SKM-1 (cell line): Measurements from ENCODE around the gene EMC7.
"Not testable (repeated sequence)": the region's sequence is repeated elsewhere in the genome, so short reads cannot be mapped to it uniquely, and the experiment has no call there.

ENCODE experiments used
- DNase-seq: peaks from one replicate; lab custom pipeline; 2025; ENCODE audit not compliant: unreplicated experiment; lab: John Stamatoyannopoulos, UW

Gene EMC7

DNA sequence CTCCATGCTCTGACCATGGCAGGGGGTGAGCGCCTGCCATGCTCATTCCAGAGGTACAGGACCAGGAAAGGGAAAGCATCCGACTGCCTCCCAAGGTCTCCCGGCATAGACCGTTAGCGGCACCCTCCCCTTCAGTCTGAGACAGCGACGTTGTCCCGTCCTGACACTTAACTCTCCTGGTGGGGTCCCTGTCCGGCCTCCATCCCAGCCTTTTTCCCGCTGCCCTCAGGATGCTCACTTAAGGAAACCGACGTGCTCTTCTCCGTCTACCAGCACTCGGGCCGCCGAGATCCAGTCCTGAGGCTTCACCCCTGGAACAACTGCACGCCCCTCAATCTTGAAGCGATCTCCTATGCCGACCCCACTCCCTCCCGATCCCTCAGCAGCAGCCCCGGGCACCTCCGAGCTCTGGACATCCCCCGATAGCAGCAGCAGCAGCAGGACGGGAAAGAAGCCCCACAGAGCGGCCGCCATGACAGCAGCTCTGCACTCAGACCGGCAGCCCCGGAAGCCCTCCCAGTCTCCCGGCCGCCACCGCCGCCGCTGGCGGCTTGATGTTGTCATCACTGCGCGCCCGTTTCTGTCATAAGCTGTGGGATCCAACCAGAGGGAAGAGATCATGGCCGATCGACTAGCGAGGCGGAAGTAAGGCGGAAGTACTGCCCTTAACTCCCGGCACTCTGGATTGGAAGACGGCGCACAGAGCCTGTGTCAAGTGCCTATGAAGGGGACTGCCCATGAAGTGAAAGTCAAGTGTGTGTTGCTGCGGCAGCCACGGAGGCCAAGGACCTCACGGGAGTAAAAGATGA, at the start of gene EMC7, which contains the start of gene PGBD4:
Gene EMC7 (minus strand): TSS at position 497 of the 809 bp plus-strand sequence. CDS start 23 bp downstream, at position 474.
Gene PGBD4 (plus strand): TSS at position 718 of the 809 bp plus-strand sequence. CDS start 449 bp downstream, outside the sequence.
- peak; percentile 90 for DNase-seq

DNA sequence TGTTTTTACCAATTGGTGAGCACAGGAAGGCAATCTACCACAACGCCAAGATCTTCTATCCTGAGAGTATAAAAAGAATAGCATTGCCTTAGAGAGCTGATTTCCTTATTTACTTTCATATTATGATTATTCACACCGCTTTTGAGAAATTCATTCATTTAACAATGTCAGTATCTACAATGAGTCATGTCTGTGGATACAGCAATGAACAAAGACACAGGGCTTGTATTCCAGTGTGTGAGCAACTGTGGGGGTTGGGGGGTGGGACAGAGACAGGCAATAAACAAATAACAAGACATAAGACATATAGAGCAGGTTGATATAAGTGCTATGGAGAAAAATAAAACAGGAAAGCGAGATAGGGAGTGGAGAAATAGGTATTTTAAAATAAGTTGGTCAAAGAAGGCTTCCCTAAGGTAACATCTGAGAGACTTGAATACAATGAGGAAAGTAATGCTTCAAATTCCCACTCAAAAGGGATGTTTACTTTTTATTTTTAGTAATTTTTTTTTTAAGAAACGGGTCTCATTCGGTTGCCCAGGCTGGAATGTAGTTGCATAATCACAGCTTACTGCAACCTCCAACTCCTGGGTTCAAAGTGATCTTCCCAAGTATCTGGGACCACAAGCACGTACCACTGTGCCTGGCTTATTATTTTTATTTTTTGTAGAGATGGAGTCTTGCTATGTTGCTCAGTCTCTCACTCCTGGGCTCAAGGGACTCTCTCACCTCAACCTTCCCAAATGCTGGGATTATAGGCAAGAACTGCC, 45.9 kb upstream of the EMC7 start:
- no peak for DNase-seq

DNA sequence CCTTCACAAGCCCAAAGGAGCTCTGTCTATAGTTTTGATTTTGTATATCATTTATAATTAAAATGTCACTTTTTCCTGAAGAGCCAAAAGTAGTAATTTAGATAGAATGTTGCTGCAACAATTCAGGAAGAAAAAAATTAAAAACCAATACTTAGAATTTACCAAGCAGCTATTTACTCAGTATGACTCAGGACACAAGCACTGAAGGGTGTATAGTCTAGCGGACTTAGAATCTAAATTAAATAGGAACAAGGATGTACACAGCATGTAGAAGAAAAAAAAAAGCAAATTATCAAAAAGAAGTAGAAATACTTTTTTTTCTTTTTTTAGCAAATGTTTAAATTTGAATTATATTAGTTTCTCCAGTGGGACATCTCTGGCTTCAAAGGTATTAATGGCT, 31.8 kb upstream of the EMC7 start:
- DNase-seq: no peak

DNA sequence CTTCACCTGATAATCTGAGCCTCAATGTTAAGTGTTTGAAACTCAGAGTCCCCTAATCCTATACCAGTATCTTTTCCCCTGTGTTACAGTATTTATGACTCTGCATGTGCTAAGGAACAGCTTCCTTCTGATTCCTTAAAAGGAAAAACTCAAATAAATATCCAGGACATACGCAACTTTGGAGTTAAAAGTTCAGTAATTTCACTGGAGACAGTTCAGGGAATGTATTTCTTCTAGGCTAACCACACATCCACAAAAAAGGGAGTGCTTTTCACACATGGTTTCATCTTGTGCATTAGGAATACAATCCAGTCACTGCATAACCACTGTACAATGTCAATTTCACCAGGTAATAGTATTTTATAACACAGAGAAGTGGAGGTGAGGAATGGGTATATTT, 31.2 kb upstream of the EMC7 start:
- no peak for DNase-seq

DNA sequence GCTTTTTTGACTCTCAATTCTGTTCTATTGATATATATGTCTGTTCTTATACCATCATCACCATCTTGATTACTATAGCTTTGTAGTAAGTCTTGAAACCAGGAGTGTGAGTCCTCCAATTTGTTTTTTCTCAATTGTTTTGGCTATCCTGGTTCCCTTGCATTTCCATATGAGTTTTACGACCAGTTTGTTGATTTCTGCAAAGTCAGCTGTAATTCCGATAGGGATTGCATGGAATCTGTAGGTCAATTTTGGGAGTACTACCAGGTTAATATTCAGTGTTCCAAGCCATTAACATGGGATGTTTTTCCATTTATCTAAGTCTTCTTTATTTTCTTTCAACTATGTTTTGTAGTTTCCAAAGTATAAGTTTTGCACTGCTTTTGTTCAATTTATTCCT, 27.2 kb upstream of the EMC7 start:
- DNase-seq: no peak

DNA sequence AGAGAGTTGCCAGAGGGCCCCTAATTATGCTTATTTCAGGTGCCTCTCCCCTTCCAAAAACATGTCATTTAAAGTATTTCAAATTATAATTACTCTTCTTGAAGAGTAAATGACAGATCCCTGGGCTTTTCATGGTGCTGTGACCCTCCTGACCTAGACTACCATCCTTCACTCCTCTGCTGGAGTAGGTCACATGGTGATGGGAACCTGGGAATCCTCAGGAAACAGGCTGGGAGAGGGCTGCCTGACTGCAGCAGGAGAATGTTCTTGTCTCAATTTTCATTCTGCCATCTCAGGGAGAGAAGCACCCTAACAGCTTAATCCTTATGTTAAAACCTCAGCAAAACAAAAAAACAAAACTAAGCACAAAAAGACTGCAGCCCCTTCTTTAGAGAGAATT, 24.9 kb upstream of the EMC7 start:
- no peak for DNase-seq

DNA sequence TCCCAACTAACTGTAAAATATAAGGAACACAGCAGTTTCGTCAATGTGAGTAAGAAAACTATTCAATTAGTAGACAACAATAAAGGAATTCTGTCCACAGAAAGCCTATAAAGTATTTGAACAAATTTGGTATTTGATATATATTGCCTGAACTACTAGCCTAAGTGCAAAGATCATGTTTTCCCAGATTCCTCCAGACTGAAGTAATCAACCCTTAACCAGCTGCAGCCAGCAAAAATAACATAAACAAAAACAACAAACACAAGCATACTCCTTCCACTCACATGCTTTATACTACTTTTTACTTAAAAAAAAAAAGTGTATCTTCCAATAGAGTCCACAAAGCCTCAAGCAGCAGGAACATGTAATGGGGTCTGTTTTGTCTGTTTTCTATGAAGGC, 24.3 kb upstream of the EMC7 start:
- DNase-seq: no peak

DNA sequence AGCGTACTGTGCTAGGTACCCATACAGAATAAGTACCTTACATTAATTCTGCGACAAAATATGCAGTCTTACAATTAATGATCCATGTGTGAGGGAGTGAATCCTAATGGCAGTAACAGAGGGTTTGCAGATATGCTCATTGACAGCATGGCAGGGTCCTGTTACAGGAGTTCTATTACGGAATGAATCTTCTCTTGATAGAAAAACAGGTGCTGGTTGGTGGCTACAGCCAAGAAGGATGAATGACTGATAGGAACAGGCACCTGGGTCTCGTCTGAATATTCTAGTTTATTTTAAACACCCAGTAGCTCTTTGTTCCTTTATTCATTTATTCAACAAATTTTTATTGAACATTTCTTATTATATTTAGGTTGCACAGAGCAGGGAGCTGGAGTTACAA, 23.0 kb upstream of the EMC7 start:
- no peak for DNase-seq

DNA sequence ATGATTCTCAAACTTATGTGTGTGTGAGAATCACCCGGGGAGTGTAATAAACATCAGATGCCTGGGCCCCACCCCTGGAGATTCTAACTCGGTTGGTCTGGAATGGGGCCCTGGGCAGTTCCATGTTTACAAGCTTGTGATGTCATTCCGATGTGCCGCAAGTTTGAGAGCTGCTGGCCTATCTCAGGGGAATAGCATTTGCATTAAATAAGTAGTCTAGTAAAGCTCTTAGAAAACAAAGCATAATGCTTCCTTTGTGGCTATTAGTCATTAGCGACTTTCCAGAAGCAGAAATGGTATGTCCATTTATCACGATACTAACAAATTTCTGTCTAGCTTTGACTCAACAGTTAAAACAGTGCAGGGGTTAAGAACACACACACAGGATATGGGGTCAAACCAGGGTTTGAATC, 21.1 kb upstream of the EMC7 start:
- no peak for DNase-seq

DNA sequence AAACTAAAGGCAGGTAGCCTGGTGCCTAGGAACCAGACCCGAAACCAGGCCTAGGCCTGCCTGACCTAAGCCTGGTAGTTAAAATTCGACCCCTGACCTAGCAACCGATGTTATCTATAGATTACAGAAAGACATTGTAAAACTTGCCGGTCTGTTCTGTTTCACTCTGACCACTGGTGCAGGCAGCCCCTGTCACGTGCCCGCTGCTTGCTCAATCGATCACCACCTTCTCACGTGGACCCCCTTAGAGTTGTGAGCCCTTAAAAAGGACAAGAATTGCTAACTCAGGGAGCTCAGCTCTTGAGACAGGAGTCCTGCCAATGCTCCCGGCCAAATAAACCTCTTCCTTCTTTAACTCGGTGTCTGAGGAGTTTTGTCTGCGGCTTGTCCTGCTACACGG, 20.1 kb upstream of the EMC7 start:
- not testable (repeated sequence) for DNase-seq

DNA sequence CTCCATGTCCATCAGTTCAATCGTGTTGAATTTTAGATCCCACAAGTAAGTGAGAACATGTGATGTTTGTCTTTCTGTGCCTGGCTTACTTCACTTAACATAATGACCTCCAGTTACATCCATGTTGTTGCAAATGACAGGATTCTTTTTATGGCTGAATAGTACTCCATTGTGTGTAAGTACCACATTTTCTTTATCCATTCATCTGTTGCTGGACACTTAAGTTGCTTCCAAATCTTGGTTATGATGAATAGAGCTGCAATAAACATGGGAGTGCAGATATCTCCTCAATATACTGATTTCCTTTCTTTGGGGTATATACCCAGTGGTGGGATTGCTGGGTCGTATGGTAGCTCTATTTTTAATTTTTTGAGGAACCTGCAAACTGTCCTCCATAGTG, 18.8 kb upstream of the EMC7 start:
- DNase-seq: not testable (repeated sequence)

DNA sequence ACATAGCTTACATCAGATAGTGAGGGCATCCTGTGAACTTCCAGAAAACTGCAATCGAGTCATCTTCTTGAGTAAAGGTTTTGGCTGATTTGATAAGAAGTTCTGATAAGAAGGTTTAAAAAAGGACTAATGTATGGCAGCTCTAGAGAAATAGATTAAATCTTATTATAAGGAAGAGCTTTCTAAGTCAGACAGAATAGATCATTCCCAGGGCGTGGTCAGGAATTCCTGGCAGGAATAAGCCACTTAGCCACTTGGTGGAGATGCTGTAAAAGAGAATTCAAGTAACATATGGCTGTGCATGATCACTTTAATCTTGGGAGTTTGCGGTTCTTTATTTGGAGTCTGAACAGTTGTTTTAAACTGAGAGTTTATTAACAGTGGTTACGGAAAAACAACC, 17.6 kb upstream of the EMC7 start:
- DNase-seq: no peak

DNA sequence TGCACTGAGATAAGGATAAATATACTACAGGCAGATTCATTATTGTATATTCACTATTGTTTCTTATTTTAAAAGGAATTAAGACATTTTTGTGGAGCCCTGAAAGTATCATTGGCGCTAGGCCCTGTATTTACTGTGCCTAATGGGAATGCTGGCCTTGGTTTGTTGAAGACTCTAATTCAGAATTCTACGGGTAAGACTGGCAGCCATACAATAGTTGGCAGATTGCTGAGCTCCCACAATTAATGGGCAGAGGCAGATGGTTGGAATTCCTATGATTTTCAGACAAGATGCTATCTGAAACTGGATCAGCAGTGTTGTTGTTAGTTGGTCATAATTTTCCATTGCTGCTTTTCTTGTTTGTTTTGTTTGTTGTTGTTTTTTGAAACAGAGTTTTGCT, 15.0 kb upstream of the EMC7 start:
- no peak for DNase-seq

DNA sequence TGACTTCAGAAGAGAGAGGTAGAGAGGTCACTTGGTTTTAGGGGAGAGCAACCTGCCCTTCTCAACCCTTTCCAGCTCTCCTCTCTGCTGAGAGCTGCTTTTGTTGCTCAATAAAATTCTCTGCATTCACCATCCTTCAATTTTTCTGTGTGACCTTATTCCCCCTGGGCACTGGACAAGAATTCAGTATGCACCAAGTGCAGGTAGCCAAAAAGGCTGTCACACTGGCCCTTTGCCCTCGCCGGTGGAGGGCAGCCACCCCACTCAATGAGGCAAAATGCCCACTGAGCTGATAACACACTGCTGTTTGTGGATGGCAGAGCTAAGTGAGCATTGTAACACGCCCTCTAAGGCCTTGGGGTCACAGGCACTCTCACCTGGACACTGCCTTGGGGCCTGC, 13.1 kb upstream of the EMC7 start:
- DNase-seq: no peak

DNA sequence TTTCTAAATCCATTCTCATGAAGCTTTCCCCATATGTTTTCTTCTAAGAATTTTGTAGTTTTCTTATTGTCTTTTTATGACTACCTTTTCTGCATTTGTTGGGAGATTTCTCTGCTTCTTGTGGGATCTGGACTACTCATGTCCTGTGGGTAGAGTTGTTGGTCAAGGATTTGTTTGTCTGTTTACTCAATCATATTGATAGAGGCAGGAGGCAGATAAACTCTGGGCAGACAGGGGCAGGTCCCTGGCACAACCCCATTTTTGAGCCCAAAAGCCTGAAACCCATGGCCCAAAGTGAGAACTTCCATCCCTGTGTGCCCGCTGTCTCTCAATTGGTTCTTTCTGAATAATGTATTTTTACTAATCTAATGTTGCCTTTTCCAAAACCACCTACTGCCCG, 12.6 kb upstream of the EMC7 start:
- no peak for DNase-seq

DNA sequence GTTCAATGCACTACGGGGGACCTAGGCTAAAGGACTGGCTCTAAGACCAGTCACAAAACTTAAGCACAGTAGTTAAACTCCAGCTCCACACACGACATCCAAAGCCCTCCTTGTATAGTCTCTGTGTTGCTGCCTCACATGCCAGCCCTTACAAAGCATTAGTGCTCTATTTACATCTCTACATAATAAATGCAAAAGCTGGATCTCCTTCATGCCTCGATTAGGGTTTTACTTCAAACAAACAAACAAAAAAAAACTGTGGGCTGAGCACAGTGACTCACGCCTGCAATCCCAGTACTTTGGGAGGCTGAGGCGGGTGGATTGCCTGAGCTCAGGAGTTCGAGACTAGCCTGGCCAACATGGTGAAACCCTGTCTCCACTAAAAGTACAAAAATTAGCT, 9.8 kb upstream of the EMC7 start:
- no peak for DNase-seq

DNA sequence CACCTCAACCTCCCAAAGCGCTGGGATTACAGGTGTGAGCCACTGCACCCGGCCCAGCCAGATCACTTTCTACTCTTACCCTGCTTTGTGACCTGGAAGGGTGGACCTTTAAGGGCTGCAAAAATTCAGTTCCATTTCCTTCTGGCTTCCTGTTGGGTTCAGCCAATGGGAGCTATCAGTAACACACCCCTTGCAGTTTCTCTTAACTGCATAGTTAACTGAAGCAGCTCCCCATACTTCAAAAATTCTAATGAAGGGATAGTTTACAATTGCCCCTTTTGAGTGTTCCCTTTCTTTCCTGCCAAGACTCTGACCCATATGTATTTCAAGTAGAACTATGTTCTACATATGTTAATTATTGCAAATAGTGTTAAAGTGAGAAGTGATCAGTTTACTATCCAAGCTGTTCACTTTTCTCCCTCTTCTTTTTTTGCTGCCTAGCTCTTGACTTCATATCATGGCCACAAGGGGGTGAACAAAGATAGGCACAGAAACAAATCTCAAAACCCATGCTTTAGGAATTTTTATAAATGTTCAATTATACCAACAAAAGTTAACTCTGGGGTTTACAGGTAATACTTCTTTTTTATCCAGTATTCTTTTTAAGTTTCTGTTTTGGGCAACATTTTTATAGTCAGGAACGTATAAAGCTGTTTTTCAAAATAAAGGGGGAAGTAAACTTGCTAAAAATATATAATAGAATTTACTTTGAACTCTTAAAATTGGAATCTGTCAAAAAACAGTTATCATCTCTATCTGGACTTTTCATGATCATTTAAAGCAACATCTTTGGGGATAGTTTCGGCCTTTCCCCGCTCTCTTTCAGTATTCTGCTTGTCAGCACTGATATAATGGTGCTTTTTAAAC, 8.4 kb upstream of the EMC7 start:
- peak; percentile 60 for DNase-seq

DNA sequence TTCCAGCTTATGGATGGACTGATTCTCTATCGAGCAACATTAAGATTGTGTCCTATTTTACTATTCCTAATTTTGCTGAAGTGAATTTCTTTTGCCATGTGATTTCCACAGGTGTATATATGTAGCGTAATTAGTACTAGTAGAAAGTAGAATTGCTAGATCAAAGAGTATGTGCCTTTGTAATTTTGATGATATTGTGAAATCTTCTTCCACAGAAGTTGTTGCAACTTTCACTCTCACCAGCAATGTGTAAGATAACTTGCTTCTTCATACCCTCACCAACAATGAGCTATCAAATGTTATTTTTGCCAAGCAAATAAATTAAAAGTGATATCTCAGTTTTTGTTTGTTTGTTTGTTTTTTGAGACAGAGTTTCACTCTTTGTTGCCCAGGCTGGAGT, 5.7 kb upstream of the EMC7 start:
- DNase-seq: no peak

DNA sequence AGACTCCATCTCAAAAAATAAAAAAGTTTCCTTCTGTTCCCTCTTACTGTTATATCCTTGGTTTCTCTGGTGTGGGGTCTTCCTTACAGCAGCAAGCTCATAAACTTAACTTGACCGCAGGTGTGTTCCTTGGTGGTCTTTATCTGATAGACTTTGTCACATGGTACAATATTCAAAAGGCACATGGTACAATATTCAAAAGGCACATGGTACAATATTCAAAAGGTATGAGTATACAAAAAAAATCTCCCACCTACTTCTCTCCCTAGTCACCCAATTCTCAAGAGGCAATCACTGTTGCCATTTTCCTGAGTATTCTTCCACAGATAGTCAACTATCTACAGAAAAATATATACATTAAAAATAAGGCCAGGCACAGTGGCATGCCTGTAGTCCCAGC, 4.8 kb upstream of the EMC7 start:
- no peak for DNase-seq

DNA sequence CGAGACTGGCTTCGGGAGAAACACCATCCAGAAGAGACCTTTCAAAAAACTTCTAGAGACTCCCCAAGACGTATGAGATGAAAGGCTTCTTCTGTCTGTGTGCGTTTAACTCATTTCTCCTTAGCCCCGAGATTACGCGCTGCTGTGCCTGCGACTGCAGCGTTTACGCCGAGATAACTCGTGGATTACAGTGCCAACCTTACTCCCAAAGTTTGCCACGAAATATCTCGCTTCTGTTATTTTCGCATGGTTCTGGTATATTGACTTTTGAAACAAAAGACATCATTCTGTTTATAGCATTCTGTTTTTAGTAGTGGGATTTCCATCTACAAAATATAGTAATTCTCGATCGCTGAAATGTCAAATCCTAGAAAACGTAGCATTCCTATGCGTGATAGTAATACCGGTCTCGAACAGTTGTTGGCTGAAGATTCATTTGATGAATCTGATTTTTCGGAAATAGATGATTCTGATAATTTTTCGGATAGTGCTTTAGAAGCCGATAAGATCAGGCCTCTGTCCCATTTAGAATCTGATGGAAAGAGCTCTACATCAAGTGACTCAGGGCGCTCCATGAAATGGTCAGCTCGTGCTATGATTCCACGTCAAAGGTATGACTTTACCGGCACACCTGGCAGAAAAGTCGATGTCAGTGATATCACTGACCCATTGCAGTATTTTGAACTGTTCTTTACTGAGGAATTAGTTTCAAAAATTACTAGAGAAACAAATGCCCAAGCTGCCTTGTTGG, 688 bp upstream of the EMC7 start:
- no peak for DNase-seq

DNA sequence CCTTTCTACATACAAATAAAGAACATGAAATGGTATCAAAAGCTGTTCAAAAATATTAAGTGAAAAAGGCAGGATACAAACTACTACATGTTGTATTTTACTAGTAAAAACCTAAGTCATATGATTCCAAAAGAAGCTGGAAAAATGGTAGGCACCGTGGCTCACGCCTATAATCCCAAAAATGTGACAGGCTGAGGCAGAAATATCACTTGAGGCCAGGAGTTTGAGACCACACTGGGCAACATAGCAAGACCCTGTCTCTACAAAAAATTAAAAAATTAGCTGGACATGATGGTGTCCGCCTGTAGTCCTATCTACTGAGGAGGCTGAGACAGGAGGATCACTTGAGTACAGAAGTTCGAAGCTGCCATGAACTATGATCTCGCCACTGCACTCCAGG, 1.7 kb downstream of the EMC7 start:
- DNase-seq: no peak
